Measurements from ENCODE around the gene SMAD3.
A peak's percentile ranks its signal among the peaks of the same experiment; 100 is the strongest.
"Not testable (repeated sequence)": the region's sequence is repeated elsewhere in the genome, so short reads cannot be mapped to it uniquely, and the experiment has no call there.

The SMAD3 gene

DNA sequence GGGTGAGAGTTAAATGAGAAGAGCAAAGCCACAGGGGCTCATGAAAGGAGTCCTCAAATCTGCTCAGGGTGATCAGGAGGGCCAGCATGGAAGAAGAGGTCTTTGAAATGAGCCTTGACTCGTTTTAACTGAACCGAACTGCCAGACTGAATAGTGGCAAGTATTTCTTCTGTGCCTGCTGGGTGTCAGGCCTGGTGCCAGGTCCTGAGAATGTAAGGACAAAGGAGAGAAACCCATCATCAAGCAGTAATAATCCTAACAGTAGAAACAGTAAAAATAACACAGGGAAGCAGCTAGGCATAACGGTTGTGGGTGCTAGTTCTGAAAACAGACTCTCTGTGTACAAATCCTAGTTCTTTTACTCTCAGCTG, 40.4 kb upstream of the SMAD3 start:
- Histone ChIP-seq H3K4me3 (ENCODE audit: low read depth in 1 of 2, low read length in 2 of 2) (peak overlapping the region in 1 of 2 donors; percentile 36), H3K4me1 (ENCODE audit: control insufficient read depth in 1 of 2, insufficient read depth in 2 of 2, low read length in 2 of 2) (peaks cover 25 to 36% of the 10 kb centered on the region in 2 donors), H3K27me3 (ENCODE audit: low read depth, low read length) (no peaks in the 10 kb centered on the region), H3K36me3 (ENCODE audit: control insufficient read depth in 1 of 2, insufficient read depth in 2 of 2, low read length in 2 of 2) (no peaks in the 10 kb centered on the region), H3K27ac (ENCODE audit: low read length) (peak overlapping the region; percentile 72), H3K9me3 (ENCODE audit: control insufficient read depth in 1 of 2, low read length in 2 of 2) (no peaks in the 10 kb centered on the region)

- no peaks in the 10 kb centered on the region for H3K9me3 ChIP-seq (ENCODE audit: control insufficient read depth in 1 of 2, low read length in 2 of 2)
- no peaks in the 10 kb centered on the region for H3K36me3 ChIP-seq (ENCODE audit: control insufficient read depth in 1 of 2, insufficient read depth in 2 of 2, low read length in 2 of 2)
- H3K4me1 ChIP-seq (ENCODE audit: control insufficient read depth in 1 of 2, insufficient read depth in 2 of 2, low read length in 2 of 2) = peaks cover 25 to 36% of the 10 kb centered on the region in 2 donors
- H3K4me3 ChIP-seq (ENCODE audit: low read depth in 1 of 2, low read length in 2 of 2) = no peak overlapping the region
- H3K27me3 ChIP-seq (ENCODE audit: low read depth, low read length) = no peaks in the 10 kb centered on the region
- H3K27ac ChIP-seq (ENCODE audit: low read length) = peak overlapping the region; percentile 72
Observed at GRCh38 chr15:67025719-67026609, 39.4 kb upstream of the SMAD3 start.

DNA sequence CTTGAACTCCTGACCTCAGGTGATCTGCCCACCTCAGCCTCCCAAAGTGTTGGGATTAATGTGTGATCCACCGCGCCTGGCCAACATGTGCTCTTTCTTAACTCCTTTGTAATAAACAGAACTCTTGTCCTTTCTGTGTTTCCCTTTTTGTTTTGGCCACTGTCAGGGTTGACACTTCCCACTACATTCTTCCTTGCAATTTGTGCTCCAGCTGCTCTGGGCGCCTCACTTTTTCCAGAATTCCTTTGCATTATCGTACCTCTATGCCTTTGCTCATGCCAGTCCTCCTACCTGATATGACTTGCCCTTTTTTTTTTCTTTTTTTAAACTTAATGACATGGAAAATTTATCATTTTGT, 38.8 kb upstream of the SMAD3 start:
- Histone ChIP-seq H3K27ac (ENCODE audit: low read length) (peak overlapping the region; percentile 72), H3K27me3 (ENCODE audit: low read depth, low read length) (no peaks in the 10 kb centered on the region), H3K36me3 (ENCODE audit: control insufficient read depth in 1 of 2, insufficient read depth in 2 of 2, low read length in 2 of 2) (no peaks in the 10 kb centered on the region), H3K9me3 (ENCODE audit: control insufficient read depth in 1 of 2, low read length in 2 of 2) (no peaks in the 10 kb centered on the region), H3K4me3 (ENCODE audit: low read depth in 1 of 2, low read length in 2 of 2) (no peak overlapping the region), H3K4me1 (ENCODE audit: control insufficient read depth in 1 of 2, insufficient read depth in 2 of 2, low read length in 2 of 2) (peaks cover 25 to 39% of the 10 kb centered on the region in 2 donors)

DNA sequence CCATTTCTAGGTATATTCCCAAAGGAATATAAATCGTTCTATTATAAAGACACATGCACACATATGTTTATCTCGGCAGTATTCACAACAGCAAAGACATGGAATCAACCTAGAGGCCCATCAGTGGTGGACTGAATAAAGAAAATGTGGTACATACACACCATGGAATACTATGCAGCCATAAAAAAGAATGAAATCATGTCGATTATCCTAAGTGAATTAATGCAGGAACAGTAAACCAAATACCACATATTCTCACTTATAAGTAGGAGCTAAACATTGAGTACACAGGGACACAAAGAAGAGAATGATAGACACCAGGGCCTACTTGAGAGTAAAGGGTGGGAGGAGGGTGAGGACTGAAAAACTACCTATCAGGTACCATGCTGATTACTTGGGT, 37.0 kb upstream of the SMAD3 start:
- not testable (repeated sequence) for H3K36me3 ChIP-seq (ENCODE audit: control insufficient read depth in 1 of 2, insufficient read depth in 2 of 2, low read length in 2 of 2); H3K9me3 ChIP-seq (ENCODE audit: control insufficient read depth in 1 of 2, low read length in 2 of 2); H3K27me3 ChIP-seq (ENCODE audit: low read depth, low read length); H3K4me3 ChIP-seq (ENCODE audit: low read depth in 1 of 2, low read length in 2 of 2); H3K27ac ChIP-seq (ENCODE audit: low read length)
- H3K4me1 ChIP-seq (ENCODE audit: control insufficient read depth in 1 of 2, insufficient read depth in 2 of 2, low read length in 2 of 2) = peaks cover 25 to 45% of the 10 kb centered on the region in 2 donors

- Histone ChIP-seq H3K9me3 (ENCODE audit: control insufficient read depth in 1 of 2, low read length in 2 of 2) (no peaks in the 10 kb centered on the region), H3K27ac (ENCODE audit: low read length) (no peak overlapping the region)
Observed at GRCh38 chr15:67030036-67030762, 35.2 kb upstream of the SMAD3 start.

DNA sequence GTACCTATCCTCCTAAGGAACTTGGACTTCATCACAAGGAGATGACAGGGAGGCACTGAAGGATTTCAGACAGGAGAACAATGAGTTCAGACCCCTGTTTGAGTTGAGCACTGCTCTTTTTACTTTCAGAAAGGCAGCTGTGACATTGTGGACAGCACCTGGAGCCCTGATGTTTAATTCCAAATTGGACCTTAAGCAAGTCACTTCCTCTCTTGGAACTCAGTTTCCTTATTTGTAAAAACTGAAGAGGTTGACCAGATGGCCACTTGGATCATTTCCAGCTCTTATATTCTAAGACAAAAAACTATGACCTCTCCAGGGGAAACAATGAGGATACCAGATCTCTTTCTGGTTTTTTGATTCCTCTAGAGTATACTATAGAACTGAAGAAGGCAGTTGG, 34.1 kb upstream of the SMAD3 start:
- Histone ChIP-seq H3K27ac (ENCODE audit: low read length) (no peak overlapping the region), H3K36me3 (ENCODE audit: control insufficient read depth in 1 of 2, insufficient read depth in 2 of 2, low read length in 2 of 2) (no peaks in the 10 kb centered on the region), H3K4me3 (ENCODE audit: low read depth in 1 of 2, low read length in 2 of 2) (no peak overlapping the region), H3K9me3 (ENCODE audit: control insufficient read depth in 1 of 2, low read length in 2 of 2) (no peaks in the 10 kb centered on the region), H3K4me1 (ENCODE audit: control insufficient read depth in 1 of 2, insufficient read depth in 2 of 2, low read length in 2 of 2) (peaks cover 0 to 18% of the 10 kb centered on the region in 2 donors), H3K27me3 (ENCODE audit: low read depth, low read length) (no peaks in the 10 kb centered on the region)

More at GRCh38 chr15:67030036-67030762, 35.2 kb upstream of the SMAD3 start:
- H3K4me3 ChIP-seq (ENCODE audit: low read depth in 1 of 2, low read length in 2 of 2) = no peak overlapping the region
- H3K27me3 ChIP-seq (ENCODE audit: low read depth, low read length) = no peaks in the 10 kb centered on the region
- no peaks in the 10 kb centered on the region for H3K36me3 ChIP-seq (ENCODE audit: control insufficient read depth in 1 of 2, insufficient read depth in 2 of 2, low read length in 2 of 2)
- peaks cover 11 to 29% of the 10 kb centered on the region in 2 donors for H3K4me1 ChIP-seq (ENCODE audit: control insufficient read depth in 1 of 2, insufficient read depth in 2 of 2, low read length in 2 of 2)

- no peaks in the 10 kb centered on the region for H3K36me3 ChIP-seq (ENCODE audit: control insufficient read depth in 1 of 2, insufficient read depth in 2 of 2, low read length in 2 of 2)
- no peaks in the 10 kb centered on the region for H3K27me3 ChIP-seq (ENCODE audit: low read depth, low read length)
- H3K4me1 ChIP-seq (ENCODE audit: control insufficient read depth in 1 of 2, insufficient read depth in 2 of 2, low read length in 2 of 2) = peaks cover 0 to 11% of the 10 kb centered on the region in 2 donors
- H3K4me3 ChIP-seq (ENCODE audit: low read depth in 1 of 2, low read length in 2 of 2) = no peak overlapping the region
- no peak overlapping the region for H3K27ac ChIP-seq (ENCODE audit: low read length)
- H3K9me3 ChIP-seq (ENCODE audit: control insufficient read depth in 1 of 2, low read length in 2 of 2) = no peaks in the 10 kb centered on the region
Observed at GRCh38 chr15:67032608-67033007, 32.8 kb upstream of the SMAD3 start.

GRCh38 chr15:67033012-67033411, 32.4 kb upstream of the SMAD3 start:
- no peak overlapping the region for H3K27ac ChIP-seq (ENCODE audit: low read length)
- H3K9me3 ChIP-seq (ENCODE audit: control insufficient read depth in 1 of 2, low read length in 2 of 2) = no peaks in the 10 kb centered on the region
- H3K36me3 ChIP-seq (ENCODE audit: control insufficient read depth in 1 of 2, insufficient read depth in 2 of 2, low read length in 2 of 2) = no peaks in the 10 kb centered on the region
- H3K4me3 ChIP-seq (ENCODE audit: low read depth in 1 of 2, low read length in 2 of 2) = peak overlapping the region; percentile 19 to 39
- H3K4me1 ChIP-seq (ENCODE audit: control insufficient read depth in 1 of 2, insufficient read depth in 2 of 2, low read length in 2 of 2) = peaks cover 0 to 11% of the 10 kb centered on the region in 2 donors
- H3K27me3 ChIP-seq (ENCODE audit: low read depth, low read length) = no peaks in the 10 kb centered on the region

DNA sequence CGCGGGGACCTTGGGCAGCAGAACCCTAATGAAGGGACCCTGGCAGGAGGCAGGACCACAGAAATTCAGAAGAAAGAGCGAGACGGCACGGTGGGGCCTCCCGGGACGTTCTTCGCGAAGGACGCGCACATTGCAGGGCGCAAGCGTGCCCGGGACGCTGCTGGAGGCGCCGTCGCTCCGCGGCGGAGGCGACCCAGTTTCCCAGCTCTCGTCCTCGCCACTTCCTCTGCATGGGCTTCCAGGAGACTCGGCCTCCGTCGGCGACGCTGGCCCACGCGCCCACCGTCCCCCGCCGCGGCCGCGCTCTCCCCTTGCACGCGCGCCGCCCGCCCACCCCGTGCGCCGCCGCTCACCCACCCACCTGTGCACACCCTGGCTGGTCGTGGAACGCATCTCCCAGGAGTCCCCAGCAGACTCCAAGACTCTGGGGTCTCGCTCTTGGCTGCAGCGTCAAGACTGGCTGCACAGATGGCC, 31.8 kb upstream of the SMAD3 start:
- Histone ChIP-seq H3K4me3 (ENCODE audit: low read depth in 1 of 2, low read length in 2 of 2) (peak overlapping the region; percentile 19 to 39), H3K36me3 (ENCODE audit: control insufficient read depth in 1 of 2, insufficient read depth in 2 of 2, low read length in 2 of 2) (no peaks in the 10 kb centered on the region), H3K27me3 (ENCODE audit: low read depth, low read length) (no peaks in the 10 kb centered on the region), H3K9me3 (ENCODE audit: control insufficient read depth in 1 of 2, low read length in 2 of 2) (no peaks in the 10 kb centered on the region), H3K27ac (ENCODE audit: low read length) (no peak overlapping the region), H3K4me1 (ENCODE audit: control insufficient read depth in 1 of 2, insufficient read depth in 2 of 2, low read length in 2 of 2) (peaks cover 0 to 11% of the 10 kb centered on the region in 2 donors)

DNA sequence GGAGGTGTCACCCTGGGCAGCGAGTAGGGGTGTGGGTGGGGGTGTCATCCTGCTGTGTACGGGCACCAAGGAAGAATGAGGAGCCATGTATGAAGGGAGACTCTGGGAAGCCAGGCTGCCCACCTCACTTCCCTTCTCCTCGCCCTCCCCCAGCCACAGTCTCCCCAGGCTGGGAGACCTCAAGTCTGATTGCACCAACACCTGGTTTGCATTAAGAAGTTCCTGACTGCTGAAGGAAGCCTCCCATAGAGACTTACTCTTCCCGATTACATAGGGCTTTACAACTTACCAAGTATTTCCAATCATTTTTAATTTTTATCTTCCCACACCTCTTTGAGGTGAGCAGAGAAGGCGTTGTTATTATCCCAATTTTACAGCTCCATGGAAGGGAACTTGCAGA, 29.5 kb upstream of the SMAD3 start:
- H3K36me3 ChIP-seq (ENCODE audit: control insufficient read depth in 1 of 2, insufficient read depth in 2 of 2, low read length in 2 of 2) = no peaks in the 10 kb centered on the region
- H3K4me1 ChIP-seq (ENCODE audit: control insufficient read depth in 1 of 2, insufficient read depth in 2 of 2, low read length in 2 of 2) = peaks cover 0 to 11% of the 10 kb centered on the region in 2 donors
- no peaks in the 10 kb centered on the region for H3K27me3 ChIP-seq (ENCODE audit: low read depth, low read length)
- H3K27ac ChIP-seq (ENCODE audit: low read length) = no peak overlapping the region
- H3K4me3 ChIP-seq (ENCODE audit: low read depth in 1 of 2, low read length in 2 of 2) = no peak overlapping the region
- H3K9me3 ChIP-seq (ENCODE audit: control insufficient read depth in 1 of 2, low read length in 2 of 2) = no peaks in the 10 kb centered on the region

DNA sequence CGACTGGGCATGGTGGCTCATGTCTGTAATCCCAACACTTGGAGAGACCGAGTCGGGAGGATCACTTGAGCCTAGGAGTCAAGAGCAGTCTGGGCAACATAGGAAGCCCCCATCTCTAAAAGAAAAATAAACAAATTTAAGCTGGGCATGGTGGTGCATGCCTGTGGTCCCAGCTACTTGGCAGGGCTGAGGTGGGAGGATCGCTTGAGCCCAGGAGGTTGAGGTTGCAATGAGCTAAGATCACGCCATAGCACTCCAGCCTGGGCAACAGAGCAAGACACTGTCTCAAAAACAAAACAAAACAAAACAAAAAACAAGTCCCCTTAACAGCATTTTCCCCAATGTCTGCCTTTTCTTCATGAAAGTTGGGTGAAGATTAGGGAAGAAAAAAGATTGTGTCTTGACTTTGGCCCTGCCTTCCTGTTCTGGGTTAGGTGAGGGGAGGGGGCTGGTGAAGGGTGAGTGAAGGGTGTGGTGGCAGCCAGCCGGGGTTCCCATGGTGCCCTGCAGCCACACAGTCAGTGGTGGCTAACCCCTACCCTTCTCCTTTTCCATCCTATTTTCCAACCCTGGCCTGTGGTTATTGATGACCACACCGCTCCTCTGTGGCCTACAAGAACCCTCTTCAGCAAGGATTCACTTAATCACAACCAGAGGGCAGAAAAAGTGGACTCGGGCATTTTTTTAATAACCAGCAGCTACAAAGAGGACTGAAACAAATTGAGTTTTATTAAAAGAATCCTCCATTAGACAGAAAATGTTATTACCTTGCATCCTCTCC, 28.4 kb upstream of the SMAD3 start:
- Histone ChIP-seq H3K27ac (ENCODE audit: low read length) (no peak overlapping the region), H3K27me3 (ENCODE audit: low read depth, low read length) (no peaks in the 10 kb centered on the region), H3K4me1 (ENCODE audit: control insufficient read depth in 1 of 2, insufficient read depth in 2 of 2, low read length in 2 of 2) (peaks cover 2 to 10% of the 10 kb centered on the region in 2 donors), H3K4me3 (ENCODE audit: low read depth in 1 of 2, low read length in 2 of 2) (no peak overlapping the region), H3K9me3 (ENCODE audit: control insufficient read depth in 1 of 2, low read length in 2 of 2) (no peaks in the 10 kb centered on the region), H3K36me3 (ENCODE audit: control insufficient read depth in 1 of 2, insufficient read depth in 2 of 2, low read length in 2 of 2) (no peaks in the 10 kb centered on the region)
